Panc1 (cell line): ENCODE results near the gene GPR32. TPM values are rescaled to one million over a fixed set of nuclear protein-coding genes. Genes with fewer than 3 reads are reported as not detected.
"Not testable (repeated sequence)": the region's sequence is repeated elsewhere in the genome, so short reads cannot be mapped to it uniquely, and the experiment has no call there.

Experiments used
- ATAC-seq: fragments of 200-7000 bp; cut with Tn5 transposase; 2 replicates; pipeline ENCODE4 v1.9.1; 2020; ENCODE audit warnings: mild to moderate bottlenecking, moderate library complexity
- BruUV-seq: library from RNA; stranded (reverse); fragments of 400-500 nt; replicated peaks from 2 replicates; lab custom pipeline; 2021; lab: Mats Ljungman, UMichigan
- CTCF ChIA-PET: fragments of 300-600 bp; sonication (Branson Sonifier 250); formaldehyde crosslinking; loops from one replicate; lab custom pipeline; 2022; ENCODE audit warnings: antibody characterized with exemption; lab: Charles Lee
- POLR2A ChIA-PET: fragments of 300-600 bp; sonication (Branson Sonifier 250); formaldehyde crosslinking; loops from one replicate; lab custom pipeline; 2022; ENCODE audit warnings: antibody characterized with exemption; lab: Charles Lee
- DNase-seq: peaks from one replicate; pipeline ENCODE4 v3.0.0-alpha.2; 2010; ENCODE audit warnings: low read depth, low spot score
- H3K27ac ChIP-seq: 2 replicates; pipeline ENCODE4 v1.5.1; 2011; ENCODE audit warnings: mild to moderate bottlenecking, low read length, inconsistent platforms
- H3K27me3 ChIP-seq: fragments of 200-500 bp; sonication (Bioruptor generic); 2 replicates; pipeline ENCODE4 v1.6.0; 2014; ENCODE audit warnings: low read length, inconsistent platforms; ENCODE audit not compliant: control insufficient read depth, insufficient read depth
- H3K36me3 ChIP-seq: fragments of 200-500 bp; sonication (Bioruptor generic); 2 replicates; pipeline ENCODE4 v1.5.1; 2014; ENCODE audit warnings: inconsistent platforms, mild to moderate bottlenecking, low read length, moderate library complexity; ENCODE audit not compliant: control insufficient read depth, insufficient read depth
- H3K4me1 ChIP-seq: 2 replicates; pipeline ENCODE4 v1.5.1; 2011; ENCODE audit warnings: inconsistent platforms, mild to moderate bottlenecking, low read length, moderate library complexity; ENCODE audit not compliant: control insufficient read depth, insufficient read depth
- H3K4me3 ChIP-seq, 2 experiments: 2 replicates each; pipeline ENCODE4 v1.5.1; 2011 to 2012; ENCODE audit warnings: low read depth in 2 of 2, low read length in 2 of 2, mild to moderate bottlenecking in 2 of 2, inconsistent platforms in 1 of 2, moderate library complexity in 1 of 2
- H3K9me3 ChIP-seq: fragments of 200-500 bp; sonication (Bioruptor generic); 2 replicates; pipeline ENCODE4 v1.5.1; 2014; ENCODE audit warnings: low read depth, mild to moderate bottlenecking, inconsistent platforms, low read length, moderate library complexity; ENCODE audit not compliant: control insufficient read depth, insufficient read depth
- CTCF ChIP-seq: fragments of 450-650 bp; IDR thresholded peaks from 2 replicates; pipeline ENCODE4 v1.5.1; 2017; ENCODE audit warnings: mild to moderate bottlenecking
- POLR2AphosphoS5 ChIP-seq: IDR thresholded peaks from 2 replicates; pipeline ENCODE4 v1.6.1; 2012; ENCODE audit warnings: mild to moderate bottlenecking, low read depth, low read length, moderate library complexity
- REST ChIP-seq, 2 experiments: IDR thresholded peaks; 2 replicates each; pipeline ENCODE4 v1.6.1; 2011 to 2012; ENCODE audit warnings: low read depth in 2 of 2, control low read depth in 1 of 2, low read length in 1 of 2, mild to moderate bottlenecking in 1 of 2, moderate library complexity in 1 of 2; ENCODE audit not compliant: insufficient read depth in 1 of 2
- SIN3A ChIP-seq: IDR thresholded peaks from 2 replicates; pipeline ENCODE4 v1.6.1; 2012; ENCODE audit warnings: low read depth, mild to moderate bottlenecking, low read length, moderate library complexity, borderline replicate concordance; ENCODE audit not compliant: insufficient read depth
- TCF7L2 ChIP-seq: IDR thresholded peaks from 2 replicates; pipeline ENCODE4 v1.6.1; 2011; ENCODE audit warnings: mild to moderate bottlenecking, low read depth, low read length, inconsistent platforms
- in situ Hi-C: cut with HindIII; loops from 2 replicates; pipeline ENCODE4 v1.10.0; 2016; ENCODE audit warnings: low sequenced_read_pairs, low pct_unique_long_range_greater_than_20kb
- intact Hi-C: fragments of 100-400 bp; cut with micrococcal nuclease; formaldehyde crosslinking; loops from one replicate; pipeline ENCODE4 v1.10.0; 2022; ENCODE audit not compliant: unreplicated experiment
- total RNA-seq: library from RNA; stranded (reverse); gene quantifications from one replicate; pipeline ENCODE4 v1.2.1, GENCODE V29; 2021; ENCODE audit not compliant: unreplicated experiment

The GPR32 gene
- total RNA-seq, 1 experiment from 2014 or later: not detected

GRCh38 chr19:50764409-50764808 lies 5.9 kb upstream of the GPR32 start:
- intact Hi-C loops (no loop called here), in situ Hi-C loops (no loop called here)
- no peaks in the 10 kb centered on the region for H3K27me3 ChIP-seq
- no peak overlapping the region for H3K27ac ChIP-seq
- no peaks in the 10 kb centered on the region for H3K4me1 ChIP-seq
- TF ChIP-seq SIN3A: no peak
- no peak for TF ChIP-seq TCF7L2
- TF ChIP-seq CTCF: no peak
- TF ChIP-seq REST (IDR thresholded peaks at IDR 0.05; ENCODE audit: insufficient read depth in 1 of 2, low read depth in 2 of 2, low read length in 1 of 2): no peak
- TF ChIP-seq POLR2AphosphoS5: no peak
- H3K9me3 ChIP-seq: no peaks in the 10 kb centered on the region
- ChIA-PET POLR2A (no interaction called here), CTCF (no interaction called here)
- DNase-seq (no peak), ATAC-seq (no peak)
- H3K36me3 ChIP-seq: no peaks in the 10 kb centered on the region
- no TSS peak for BruUV-seq
- H3K4me3 ChIP-seq: no peak overlapping the region

GRCh38 chr19:50766746-50767145 lies 3.5 kb upstream of the GPR32 start:
- H3K4me3 ChIP-seq, ATAC-seq, POLR2A ChIA-PET, DNase-seq, H3K36me3 ChIP-seq, H3K9me3 ChIP-seq, CTCF ChIA-PET, H3K27ac ChIP-seq, H3K4me1 ChIP-seq, intact Hi-C loops, in situ Hi-C loops, BruUV-seq, H3K27me3 ChIP-seq: not testable (repeated sequence)

- POLR2A ChIA-PET, CTCF ChIA-PET: not testable (repeated sequence)
Observed at GRCh38 chr19:50767263-50767662, 3.0 kb upstream of the GPR32 start.

More at GRCh38 chr19:50767263-50767662, 3.0 kb upstream of the GPR32 start:
- DNase-seq, ATAC-seq, H3K27me3 ChIP-seq, intact Hi-C loops, H3K4me1 ChIP-seq, H3K4me3 ChIP-seq, in situ Hi-C loops, H3K27ac ChIP-seq, H3K36me3 ChIP-seq, H3K9me3 ChIP-seq, BruUV-seq: not testable (repeated sequence)
